Central memory CD8-positive, alpha-beta T cell (primary cell): ENCODE measurements around the gene APOL1.

Experiments used
- ATAC-seq: fragments of 150-1000 bp; cut with Tn5 transposase; replicated peaks from 2 replicates; pipeline ENCODE4 v1.10.0; 2022; ENCODE audit warnings: mild to moderate bottlenecking, moderate FRiP score, moderate number of reproducible peaks; ENCODE audit not compliant: poor library complexity, severe bottlenecking; ENCODE audit errors: extremely low read depth
- DNase-seq, 2 donors: peaks; one replicate each; pipeline ENCODE4 v3.0.0; 2021; ENCODE audit warnings: low spot score in 2 of 2
- H3K27ac Mint-ChIP-seq: one replicate; pipeline ENCODE4 v1.8.0; 2022; ENCODE audit warnings: low read depth, mild to moderate bottlenecking, moderate library complexity, mixed read lengths
- H3K27me3 Mint-ChIP-seq: one replicate; pipeline ENCODE4 v1.8.0; 2022; ENCODE audit warnings: mixed read lengths
- H3K36me3 Mint-ChIP-seq: one replicate; pipeline ENCODE4 v1.8.0; 2022; ENCODE audit warnings: mild to moderate bottlenecking, moderate library complexity, mixed read lengths; ENCODE audit not compliant: insufficient read depth
- H3K4me1 Mint-ChIP-seq: one replicate; pipeline ENCODE4 v1.8.0; 2022; ENCODE audit warnings: mixed read lengths
- H3K4me3 Mint-ChIP-seq: one replicate; pipeline ENCODE4 v1.8.0; 2022; ENCODE audit warnings: mild to moderate bottlenecking, moderate library complexity, mixed read lengths
- H3K9me3 Mint-ChIP-seq: one replicate; pipeline ENCODE4 v1.8.0; 2022; ENCODE audit warnings: mixed read lengths

Gene APOL1

GRCh38 chr22:36213586-36213985, 39.3 kb upstream of the APOL1 start:
- ATAC-seq (no peak), DNase-seq (no peak)

GRCh38 chr22:36215981-36216380, 37.0 kb upstream of the APOL1 start:
- peaks cover 78% of the 10 kb centered on the region for H3K27me3 Mint-ChIP-seq
- no peaks in the 10 kb centered on the region for H3K36me3 Mint-ChIP-seq
- no peak overlapping the region for H3K27ac Mint-ChIP-seq
- DNase-seq (no peak), ATAC-seq (no peak)
- peaks cover 7% of the 10 kb centered on the region for H3K4me1 Mint-ChIP-seq
- no peaks in the 10 kb centered on the region for H3K9me3 Mint-ChIP-seq
- H3K4me3 Mint-ChIP-seq, result no peak overlapping the region

More at GRCh38 chr22:36213586-36213985, 39.3 kb upstream of the APOL1 start:
- H3K27me3 Mint-ChIP-seq, result peaks cover 94% of the 10 kb centered on the region
- no peaks in the 10 kb centered on the region for H3K36me3 Mint-ChIP-seq
- H3K9me3 Mint-ChIP-seq, result no peaks in the 10 kb centered on the region
- H3K27ac Mint-ChIP-seq, result no peak overlapping the region
- H3K4me3 Mint-ChIP-seq, result no peak overlapping the region
- H3K4me1 Mint-ChIP-seq, result peaks cover 10% of the 10 kb centered on the region

GRCh38 chr22:36218648-36219193, 34.2 kb upstream of the APOL1 start:
- no peak overlapping the region for H3K27ac Mint-ChIP-seq
- peaks cover 51% of the 10 kb centered on the region for H3K27me3 Mint-ChIP-seq

GRCh38 chr22:36220451-36220921, 32.4 kb upstream of the APOL1 start:
- H3K9me3 Mint-ChIP-seq, result no peaks in the 10 kb centered on the region
- ATAC-seq, result no peak

More at GRCh38 chr22:36218648-36219193, 34.2 kb upstream of the APOL1 start:
- ATAC-seq (no peak), DNase-seq (no peak)
- Mint-ChIP-seq H3K9me3 (no peaks in the 10 kb centered on the region), H3K36me3 (no peaks in the 10 kb centered on the region), H3K4me3 (no peak overlapping the region), H3K4me1 (peaks cover 6% of the 10 kb centered on the region)

GRCh38 chr22:36221799-36222751, 30.9 kb upstream of the APOL1 start:
- ATAC-seq (peak; percentile 60), DNase-seq (no peak)
- peaks cover 5% of the 10 kb centered on the region for H3K36me3 Mint-ChIP-seq
- peaks cover 24% of the 10 kb centered on the region for H3K27me3 Mint-ChIP-seq
- H3K9me3 Mint-ChIP-seq, result no peaks in the 10 kb centered on the region
- no peak overlapping the region for H3K27ac Mint-ChIP-seq
- H3K4me1 Mint-ChIP-seq, result peaks cover 15% of the 10 kb centered on the region
- peak overlapping the region; percentile 20 for H3K4me3 Mint-ChIP-seq

More at GRCh38 chr22:36220451-36220921, 32.4 kb upstream of the APOL1 start:
- H3K4me3 Mint-ChIP-seq, result no peak overlapping the region
- no peak for DNase-seq
- H3K36me3 Mint-ChIP-seq, result no peaks in the 10 kb centered on the region
- peaks cover 6% of the 10 kb centered on the region for H3K4me1 Mint-ChIP-seq
- H3K27ac Mint-ChIP-seq, result no peak overlapping the region
- peaks cover 33% of the 10 kb centered on the region for H3K27me3 Mint-ChIP-seq

GRCh38 chr22:36222887-36223450, 30.0 kb upstream of the APOL1 start:
- H3K4me1 Mint-ChIP-seq, result peaks cover 15% of the 10 kb centered on the region
- no peaks in the 10 kb centered on the region for H3K9me3 Mint-ChIP-seq
- no peak overlapping the region for H3K4me3 Mint-ChIP-seq
- peaks cover 15% of the 10 kb centered on the region for H3K27me3 Mint-ChIP-seq
- no peak for DNase-seq
- no peak overlapping the region for H3K27ac Mint-ChIP-seq
- H3K36me3 Mint-ChIP-seq, result peaks cover 9% of the 10 kb centered on the region
- ATAC-seq, result no peak

GRCh38 chr22:36223504-36223903, 29.4 kb upstream of the APOL1 start:
- Mint-ChIP-seq H3K27ac (no peak overlapping the region), H3K27me3 (peaks cover 9% of the 10 kb centered on the region), H3K4me3 (no peak overlapping the region), H3K9me3 (no peaks in the 10 kb centered on the region), H3K36me3 (peaks cover 14% of the 10 kb centered on the region), H3K4me1 (peaks cover 15% of the 10 kb centered on the region)
- DNase-seq, result no peak
- no peak for ATAC-seq

- DNase-seq (no peak), ATAC-seq (no peak)
- Mint-ChIP-seq H3K27ac (no peak overlapping the region), H3K9me3 (no peaks in the 10 kb centered on the region), H3K36me3 (peaks cover 15% of the 10 kb centered on the region), H3K4me3 (no peak overlapping the region), H3K4me1 (peaks cover 15% of the 10 kb centered on the region), H3K27me3 (peaks cover 2% of the 10 kb centered on the region)
Observed at GRCh38 chr22:36224245-36224644, 28.7 kb upstream of the APOL1 start.

GRCh38 chr22:36225333-36225922, 27.5 kb upstream of the APOL1 start:
- DNase-seq (no peak), ATAC-seq (no peak)
- Mint-ChIP-seq H3K9me3 (no peaks in the 10 kb centered on the region), H3K4me3 (no peak overlapping the region), H3K27me3 (no peaks in the 10 kb centered on the region), H3K27ac (no peak overlapping the region), H3K36me3 (peaks cover 23% of the 10 kb centered on the region), H3K4me1 (peaks cover 15% of the 10 kb centered on the region)

GRCh38 chr22:36226189-36226588, 26.7 kb upstream of the APOL1 start:
- H3K27me3 Mint-ChIP-seq, result no peaks in the 10 kb centered on the region
- peak overlapping the region; percentile 26 for H3K27ac Mint-ChIP-seq
- DNase-seq (no peak), ATAC-seq (no peak)
- H3K4me1 Mint-ChIP-seq, result peaks cover 15% of the 10 kb centered on the region
- H3K36me3 Mint-ChIP-seq, result peaks cover 25% of the 10 kb centered on the region
- H3K9me3 Mint-ChIP-seq, result no peaks in the 10 kb centered on the region
- H3K4me3 Mint-ChIP-seq, result no peak overlapping the region

GRCh38 chr22:36227396-36227795, 25.5 kb upstream of the APOL1 start:
- no peak overlapping the region for H3K27ac Mint-ChIP-seq
- peaks cover 31% of the 10 kb centered on the region for H3K36me3 Mint-ChIP-seq
- peaks cover 14% of the 10 kb centered on the region for H3K4me1 Mint-ChIP-seq

GRCh38 chr22:36227806-36228205, 25.1 kb upstream of the APOL1 start:
- H3K4me3 Mint-ChIP-seq, result no peak overlapping the region
- no peak overlapping the region for H3K27ac Mint-ChIP-seq
- no peaks in the 10 kb centered on the region for H3K27me3 Mint-ChIP-seq
- peaks cover 18% of the 10 kb centered on the region for H3K4me1 Mint-ChIP-seq
- DNase-seq, result no peak
- ATAC-seq, result no peak
- H3K36me3 Mint-ChIP-seq, result peaks cover 33% of the 10 kb centered on the region
- no peaks in the 10 kb centered on the region for H3K9me3 Mint-ChIP-seq

More at GRCh38 chr22:36227396-36227795, 25.5 kb upstream of the APOL1 start:
- Mint-ChIP-seq H3K27me3 (no peaks in the 10 kb centered on the region), H3K4me3 (no peak overlapping the region), H3K9me3 (no peaks in the 10 kb centered on the region)
- no peak for ATAC-seq
- DNase-seq, result no peak
